ENCODE measurements around the gene RP2.

- TF ChIP-seq CTCF (IDR thresholded peaks at IDR 0.05) (peak in 3 of 4 donors; percentile 6 to 29 (median 26)), POLR2A (IDR thresholded peaks at IDR 0.05) (peak; percentile 85)
Observed at GRCh38 chrX:46836701-46837557, at the start of gene RP2.

All from right lobe of liver (tissue), 4 donors.